RPMI8226 (cell line): ENCODE data around the gene CSNK1G3.

Experiments used
- DNase-seq: peaks from one replicate; pipeline ENCODE4 v3.0.0-alpha.2; 2015

The CSNK1G3 gene

GRCh38 chr5:123514615-123515355, 2.8 kb downstream of the CSNK1G3 start:
- DNase-seq, result no peak

GRCh38 chr5:123515904-123516303, 3.9 kb downstream of the CSNK1G3 start:
- DNase-seq, result no peak

- DNase-seq, result no peak
Observed at GRCh38 chr5:123517476-123517875, 5.5 kb downstream of the CSNK1G3 start.

GRCh38 chr5:123518111-123518510, 6.1 kb downstream of the CSNK1G3 start:
- DNase-seq, result peak; percentile 57

GRCh38 chr5:123520677-123521247, 8.8 kb downstream of the CSNK1G3 start:
- no peak for DNase-seq

GRCh38 chr5:123524146-123524545, 12.2 kb downstream of the CSNK1G3 start:
- no peak for DNase-seq

GRCh38 chr5:123527190-123527589, 15.2 kb downstream of the CSNK1G3 start:
- no peak for DNase-seq

GRCh38 chr5:123528065-123528464, 16.1 kb downstream of the CSNK1G3 start:
- DNase-seq, result no peak

GRCh38 chr5:123528878-123529277, 16.9 kb downstream of the CSNK1G3 start:
- no peak for DNase-seq

GRCh38 chr5:123530728-123531127, 18.8 kb downstream of the CSNK1G3 start:
- DNase-seq, result no peak

- DNase-seq, result no peak
Observed at GRCh38 chr5:123535648-123536047, 23.7 kb downstream of the CSNK1G3 start.

- no peak for DNase-seq
Observed at GRCh38 chr5:123537256-123537655, 25.3 kb downstream of the CSNK1G3 start.

GRCh38 chr5:123537845-123538244, 25.9 kb downstream of the CSNK1G3 start:
- no peak for DNase-seq

- DNase-seq, result no peak
Observed at GRCh38 chr5:123538670-123539459, 26.9 kb downstream of the CSNK1G3 start.

GRCh38 chr5:123540534-123540933, 28.6 kb downstream of the CSNK1G3 start:
- no peak for DNase-seq

GRCh38 chr5:123543438-123543837, 31.5 kb downstream of the CSNK1G3 start:
- DNase-seq, result no peak

- DNase-seq, result no peak
Observed at GRCh38 chr5:123545506-123545905, 33.5 kb downstream of the CSNK1G3 start.

- DNase-seq, result no peak
Observed at GRCh38 chr5:123546657-123547056, 34.7 kb downstream of the CSNK1G3 start.

GRCh38 chr5:123549256-123549904, 37.4 kb downstream of the CSNK1G3 start:
- DNase-seq, result peak; percentile 28

GRCh38 chr5:123554601-123555000, 42.6 kb downstream of the CSNK1G3 start:
- no peak for DNase-seq

- no peak for DNase-seq
Observed at GRCh38 chr5:123557907-123558306, 45.9 kb downstream of the CSNK1G3 start.

GRCh38 chr5:123558762-123559433, 46.9 kb downstream of the CSNK1G3 start:
- DNase-seq, result no peak

- DNase-seq, result no peak
Observed at GRCh38 chr5:123559434-123559775, 47.4 kb downstream of the CSNK1G3 start.
